Activated T-cell treated with anti-CD3 and anti-CD28 coated beads for 4 hours (primary cell): Measurements from ENCODE around the gene KCNK1.

Experiments
- DNase-seq: peaks from one replicate; pipeline ENCODE4 v3.0.0-alpha.2; 2020

The KCNK1 gene

DNA sequence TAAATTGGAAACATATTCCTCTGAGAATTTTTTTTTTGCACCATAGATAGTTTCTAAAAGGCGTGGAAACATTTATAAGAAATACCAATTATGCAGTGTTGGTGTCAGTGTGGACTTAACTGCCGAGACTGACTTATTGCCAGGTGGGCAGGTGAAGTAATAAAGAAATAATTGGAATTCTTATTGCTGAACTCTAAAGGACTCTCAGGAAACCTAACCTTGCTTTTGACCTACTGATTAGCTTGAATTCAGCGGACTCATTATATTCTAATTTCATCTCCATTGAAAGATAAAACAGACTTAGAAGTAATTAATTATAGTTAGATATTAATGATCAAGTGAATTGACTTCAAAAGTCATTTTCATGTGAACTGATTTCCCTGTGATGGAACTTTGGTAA lies 26.3 kb downstream of the KCNK1 start:
- no peak for DNase-seq

DNA sequence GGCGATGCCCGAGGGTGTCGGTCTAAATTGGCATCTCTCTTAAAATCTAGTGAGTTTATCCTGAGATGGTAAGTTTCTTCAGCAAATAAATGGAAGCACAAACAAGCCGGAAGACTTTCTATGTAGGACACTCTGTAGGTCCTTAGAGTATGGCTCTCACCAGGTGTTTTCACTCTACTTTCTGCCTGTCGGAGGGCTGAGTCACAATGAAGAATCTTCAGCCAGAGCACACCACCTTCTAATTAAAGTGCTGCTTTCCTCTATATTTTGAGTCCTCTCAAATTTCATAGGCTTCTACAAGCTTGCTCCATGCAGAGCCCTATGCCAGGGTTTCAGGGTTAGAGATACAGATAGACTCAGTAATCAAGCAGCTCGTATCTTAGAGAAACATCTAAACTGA lies 27.1 kb downstream of the KCNK1 start:
- no peak for DNase-seq

DNA sequence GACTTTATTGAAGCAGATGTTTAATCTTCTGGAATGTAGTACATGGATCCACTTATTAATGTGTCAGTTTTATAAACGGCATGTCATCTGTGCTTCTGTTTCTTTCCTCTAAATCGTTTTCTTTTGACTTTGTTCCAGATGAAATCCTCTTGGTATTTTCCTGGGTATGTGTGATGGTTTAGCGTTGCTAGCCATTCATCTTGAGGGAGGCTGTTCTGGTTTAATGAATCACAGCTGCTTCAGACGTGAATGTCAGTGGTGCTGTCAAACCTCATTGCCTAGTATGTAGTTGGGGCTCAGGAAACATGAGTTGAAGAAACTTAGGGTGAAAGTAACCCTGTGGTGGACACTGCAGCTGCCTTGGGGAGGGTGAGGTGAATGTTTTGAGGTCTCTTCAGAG lies 33.2 kb downstream of the KCNK1 start:
- no peak for DNase-seq

DNA sequence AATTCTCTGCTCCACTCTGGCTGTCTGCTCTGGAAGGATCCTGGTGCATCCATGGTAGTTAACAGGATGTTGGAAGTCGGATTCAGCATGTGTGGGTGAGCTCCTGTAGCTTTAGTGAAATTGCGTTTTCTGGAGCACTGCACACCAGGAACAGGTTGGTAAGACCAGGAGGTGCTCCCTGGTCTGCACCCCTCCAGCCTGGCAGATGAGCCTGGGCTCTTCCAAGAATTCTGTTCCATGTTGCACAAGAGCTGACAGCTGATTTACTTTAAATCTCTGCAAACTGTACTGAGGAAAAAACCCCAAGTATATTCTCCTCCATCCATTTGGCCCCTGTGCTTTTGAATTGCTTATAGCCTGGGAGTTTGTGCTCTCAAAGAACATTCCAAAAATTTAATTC lies 33.7 kb downstream of the KCNK1 start:
- DNase-seq = no peak

DNA sequence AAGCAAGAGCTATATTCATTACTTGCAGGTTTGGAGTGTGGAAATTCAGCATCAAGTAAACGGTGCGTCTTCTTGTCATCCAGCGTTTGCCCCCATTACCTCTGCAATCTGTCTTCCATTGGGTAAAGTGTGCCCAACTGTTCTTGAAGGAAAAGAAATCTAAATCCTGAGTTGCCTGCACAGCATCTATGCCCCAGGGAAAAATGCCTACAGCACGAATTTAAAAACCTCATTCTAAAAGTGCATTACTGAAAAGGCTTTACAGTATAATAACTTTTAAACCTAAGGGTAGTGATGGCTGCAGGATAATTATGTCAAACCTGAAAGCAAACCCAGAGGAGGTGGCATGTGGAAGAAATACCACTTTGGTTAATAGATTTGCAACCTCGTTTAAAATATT lies 37.2 kb downstream of the KCNK1 start:
- DNase-seq = no peak

DNA sequence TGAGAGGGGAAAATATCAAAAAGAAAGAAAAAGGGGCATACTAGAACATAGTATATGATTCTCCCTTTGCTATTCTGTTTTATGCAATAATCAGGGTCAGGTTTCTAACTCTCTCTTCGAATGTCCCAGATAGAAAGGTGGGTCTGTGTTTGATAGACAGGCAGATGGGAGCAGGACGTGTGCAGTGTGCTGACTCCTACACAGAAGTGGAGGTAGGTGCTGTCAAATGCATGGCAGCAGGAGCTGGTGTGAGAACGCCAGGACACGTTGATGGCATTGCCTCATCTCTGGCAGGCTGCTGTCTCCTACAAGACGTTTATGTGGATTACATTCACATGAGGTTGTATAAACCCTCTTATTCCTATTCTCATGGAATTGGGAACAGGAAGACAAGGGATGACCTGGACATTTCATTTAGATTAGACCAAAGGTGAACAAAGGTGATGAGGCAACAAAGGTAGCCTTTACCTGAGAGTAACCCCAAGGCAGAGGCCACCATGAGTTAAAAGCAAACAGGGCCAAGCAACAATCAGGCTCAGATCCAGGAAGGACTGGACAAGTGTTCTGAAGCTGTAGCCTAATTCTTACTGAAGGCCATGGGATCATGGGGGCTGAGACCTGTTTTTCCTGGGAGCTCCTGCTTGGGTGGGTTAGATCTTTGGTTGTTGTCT lies 37.8 kb downstream of the KCNK1 start:
- no peak for DNase-seq

DNA sequence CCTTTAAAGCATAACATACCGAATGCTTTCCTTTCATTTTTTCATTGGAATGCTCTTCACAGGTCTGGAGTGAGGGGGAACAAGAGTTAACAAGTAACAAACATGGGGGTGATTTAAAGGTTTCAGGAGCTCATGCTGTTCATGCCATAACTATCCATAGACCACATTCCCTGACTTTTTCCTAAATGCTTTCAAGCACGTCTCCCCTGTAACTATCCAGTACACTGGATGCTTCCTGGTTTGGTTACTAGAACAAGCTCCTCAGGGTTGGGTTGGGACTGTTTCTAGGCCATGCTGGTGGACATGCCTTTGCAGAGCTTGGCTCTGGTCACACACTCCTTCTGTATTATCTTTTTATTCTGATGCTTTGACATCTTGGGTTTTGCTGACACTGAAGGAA lies 38.6 kb downstream of the KCNK1 start:
- no peak for DNase-seq

DNA sequence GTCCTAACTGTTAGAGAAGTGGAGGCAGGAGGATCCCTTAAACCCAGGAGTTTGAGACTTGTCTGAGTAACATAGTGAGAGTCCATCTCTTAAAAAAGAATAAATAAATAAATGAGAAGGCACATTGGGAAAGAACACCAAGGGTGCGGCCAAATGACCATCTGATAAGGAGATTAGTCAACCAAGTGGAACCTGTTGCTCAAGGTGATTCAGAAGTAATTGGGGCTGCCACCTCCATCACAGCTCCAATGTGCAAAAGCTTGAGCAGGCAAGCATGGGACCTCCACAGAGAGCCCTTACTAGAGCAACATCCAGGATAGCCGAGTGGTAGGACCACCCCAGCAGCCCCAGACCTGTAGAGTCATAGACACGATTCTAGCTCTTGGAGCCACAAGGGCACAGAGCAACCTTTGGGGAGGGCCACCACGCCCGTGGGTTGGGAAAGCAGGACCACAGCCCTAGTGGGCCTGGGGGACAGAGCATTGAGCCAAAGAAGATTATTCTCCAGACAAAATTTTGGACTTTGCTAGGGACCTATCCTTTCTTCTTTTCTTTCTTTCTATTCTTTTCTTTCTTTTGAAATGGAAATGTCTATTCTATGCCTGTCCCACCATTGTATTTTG lies 40.9 kb downstream of the KCNK1 start:
- no peak for DNase-seq

DNA sequence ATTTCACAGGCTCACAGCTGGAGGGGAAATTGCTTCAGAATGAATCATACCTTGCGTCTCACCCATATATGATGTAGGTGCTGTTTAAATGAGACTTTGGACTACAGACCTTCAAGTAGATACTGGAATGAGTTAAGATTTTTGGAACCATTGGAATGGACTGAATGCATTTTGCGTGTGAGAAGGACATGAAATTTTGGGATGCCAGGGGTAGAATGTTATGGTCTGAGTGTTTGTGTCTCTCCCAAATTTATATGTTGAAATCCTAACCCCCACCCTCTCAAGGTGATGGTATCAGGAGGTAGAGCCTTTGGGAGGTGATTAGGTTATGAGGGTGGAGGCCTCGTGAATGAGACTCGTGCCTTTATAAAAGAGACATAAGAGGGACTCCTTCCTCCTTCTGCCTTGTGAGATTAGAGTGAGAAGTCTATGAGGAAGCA lies 41.4 kb downstream of the KCNK1 start:
- no peak for DNase-seq

DNA sequence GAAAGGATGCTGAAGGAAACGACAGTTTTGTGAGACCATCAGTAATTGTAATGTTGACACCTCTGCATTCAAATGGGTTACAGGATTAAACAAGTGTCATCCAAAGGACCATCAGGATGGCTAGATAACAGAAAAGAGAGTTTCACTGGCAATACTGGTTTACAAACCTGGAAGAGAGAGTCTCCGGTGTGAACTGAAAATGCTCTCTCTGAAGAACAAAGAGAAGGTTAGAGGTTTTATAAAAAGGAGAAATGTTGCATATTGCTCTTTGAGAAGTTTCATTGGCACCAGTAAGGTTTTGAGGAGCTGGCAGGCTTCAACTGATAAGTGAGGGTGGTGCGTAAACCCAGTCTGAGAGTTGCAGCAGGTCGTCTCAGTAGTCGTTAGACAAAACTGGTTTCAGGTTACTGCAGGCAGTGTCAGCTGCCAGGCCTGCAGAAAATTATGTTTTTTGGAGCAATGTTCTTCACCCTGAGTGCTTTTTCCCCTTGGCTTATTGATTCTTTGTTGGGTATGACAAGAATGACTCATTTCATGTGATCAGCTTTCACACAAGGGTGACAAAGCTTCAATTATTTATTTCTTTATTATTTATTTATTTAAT lies 42.2 kb downstream of the KCNK1 start:
- DNase-seq = no peak

DNA sequence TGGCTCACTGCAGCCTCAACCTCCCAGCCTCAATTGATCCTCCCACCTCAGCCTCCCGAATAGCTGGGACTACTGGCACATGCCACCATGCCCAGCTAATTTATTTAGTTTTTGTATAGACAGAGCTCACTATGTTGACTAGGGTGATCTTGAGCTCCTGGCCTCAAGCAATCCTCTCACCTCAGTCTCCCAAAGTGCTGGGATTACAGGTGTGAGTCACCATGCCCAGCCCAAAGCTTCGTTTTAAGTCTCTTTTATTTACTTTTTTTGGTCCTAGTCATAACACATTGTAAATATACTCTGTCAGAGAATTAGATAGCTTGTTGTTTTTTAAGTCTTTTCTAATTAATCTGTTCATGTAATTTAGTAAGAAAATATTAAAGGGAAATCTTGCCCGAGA lies 42.8 kb downstream of the KCNK1 start:
- no peak for DNase-seq

DNA sequence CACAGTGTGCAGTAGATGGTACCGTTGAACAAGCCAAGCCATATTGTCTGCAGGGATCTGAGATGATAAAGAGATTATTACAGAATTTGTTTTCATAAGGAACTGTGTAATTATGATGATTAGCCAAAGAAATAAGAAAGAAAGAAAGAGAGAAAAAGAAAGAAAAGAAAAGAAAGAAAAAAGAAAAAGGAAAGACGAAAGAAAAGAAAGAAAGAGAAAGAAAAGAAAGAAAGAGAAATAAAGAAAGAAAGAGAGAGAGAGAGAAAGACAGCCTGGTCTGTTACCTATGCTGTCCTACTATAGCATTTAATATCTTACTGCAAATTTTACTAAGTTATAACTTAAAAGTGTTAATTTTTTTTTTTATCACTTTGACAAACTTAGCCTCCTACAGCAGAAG lies 43.6 kb downstream of the KCNK1 start:
- DNase-seq = no peak

DNA sequence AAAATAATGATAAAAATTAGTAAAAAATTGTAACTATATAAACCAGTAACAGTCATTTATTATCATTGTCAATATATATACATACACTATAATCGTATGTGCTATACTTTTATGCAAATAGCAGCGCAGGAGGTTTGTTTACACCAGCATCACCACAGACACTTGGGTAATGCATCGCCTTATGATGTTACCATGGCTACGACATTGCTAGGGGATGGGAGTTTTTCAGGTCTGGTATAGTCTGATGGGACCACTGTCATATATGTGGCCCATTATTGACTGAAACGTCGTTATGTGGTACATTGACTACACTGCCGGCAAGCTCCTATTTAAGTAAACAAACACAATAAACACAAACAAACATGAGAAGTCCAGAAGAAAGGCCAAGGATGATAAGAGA lies 45.6 kb downstream of the KCNK1 start:
- no peak for DNase-seq

DNA sequence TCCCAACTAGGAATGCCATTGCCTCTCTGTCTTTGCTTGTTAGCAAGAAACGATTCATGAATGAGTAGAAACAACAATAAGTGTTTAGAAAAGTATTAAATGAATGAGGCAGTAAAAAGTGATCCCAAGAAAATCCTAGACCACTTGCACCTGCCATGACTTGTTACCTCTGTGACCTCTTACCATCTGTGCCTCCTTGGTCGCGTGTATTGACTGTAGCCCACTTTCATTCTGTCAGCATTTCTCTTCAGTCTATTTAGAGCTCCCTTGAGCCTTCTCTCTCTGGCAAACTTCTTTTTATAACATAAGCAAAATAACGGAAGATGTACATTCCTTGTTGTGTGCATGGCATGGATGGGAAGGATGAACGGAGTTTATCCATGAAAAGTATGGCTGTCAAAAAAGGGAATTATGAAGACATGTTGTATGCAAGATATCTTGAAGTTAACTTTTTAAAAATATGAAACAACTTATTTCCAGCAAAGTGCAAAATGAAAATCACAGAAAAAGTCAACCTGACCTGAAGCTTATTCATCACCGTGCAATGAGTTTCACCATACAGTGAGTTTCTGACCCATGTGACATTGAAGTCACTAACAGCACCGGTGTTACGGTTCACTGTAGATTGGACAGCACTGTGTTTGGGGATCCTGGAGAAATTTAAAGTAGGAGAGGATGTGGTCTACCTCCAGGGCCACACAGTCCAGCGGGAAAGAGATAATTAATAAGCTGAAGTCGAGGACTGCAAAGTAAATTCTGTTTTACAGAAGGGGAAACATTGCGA lies 47.7 kb downstream of the KCNK1 start:
- DNase-seq = no peak

DNA sequence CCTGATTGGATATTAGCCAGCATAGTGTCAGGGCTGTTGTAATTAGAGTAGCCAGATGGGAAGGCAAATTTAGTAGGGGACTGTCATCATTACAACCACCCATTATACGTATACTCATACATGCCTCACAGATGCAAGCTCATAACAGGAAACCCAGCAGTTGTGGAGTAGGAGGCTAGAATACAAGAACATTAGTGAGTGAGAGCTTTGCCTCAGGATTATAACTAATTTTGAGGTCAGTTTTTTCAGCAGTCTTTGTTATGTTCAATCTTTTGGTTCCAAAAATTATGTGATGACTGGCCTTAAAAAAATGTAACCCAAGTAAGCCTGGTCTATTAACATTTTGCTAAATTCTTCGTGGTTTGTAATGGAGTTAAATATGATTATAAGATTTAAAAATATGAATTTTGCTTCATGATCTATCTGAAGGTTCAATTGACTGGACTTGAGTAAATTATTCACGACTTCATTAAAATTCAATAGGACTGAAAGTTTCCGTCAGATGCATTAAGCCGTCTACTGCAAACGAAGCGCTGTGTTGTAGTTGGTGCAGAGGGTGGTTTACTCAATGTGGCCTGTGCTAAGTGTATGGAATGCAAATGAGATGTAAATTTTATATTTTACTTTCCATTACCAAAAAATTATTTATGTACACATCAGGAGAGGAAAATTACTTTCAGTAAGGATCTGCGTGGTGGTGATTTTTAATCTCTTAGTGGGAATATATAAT lies 48.8 kb downstream of the KCNK1 start:
- DNase-seq = no peak

DNA sequence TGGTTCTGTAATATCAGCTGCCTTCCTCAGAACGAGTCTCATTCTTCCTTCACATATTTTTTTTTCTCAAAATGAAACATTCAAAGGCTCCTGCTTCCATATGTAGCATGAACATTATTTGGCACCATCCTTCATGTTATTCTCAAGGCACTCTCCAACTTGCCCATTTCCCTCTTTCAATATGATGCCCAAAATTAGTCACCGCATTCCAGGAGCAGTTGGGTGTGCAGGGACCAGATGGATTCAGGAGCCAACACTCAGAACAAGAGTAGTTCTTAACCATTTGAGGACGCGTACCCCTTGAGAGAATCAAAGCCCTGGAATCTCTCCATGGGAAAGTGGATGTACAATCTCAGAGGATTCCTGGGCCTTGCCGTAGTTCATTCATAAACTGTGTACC lies 50.3 kb downstream of the KCNK1 start:
- no peak for DNase-seq

DNA sequence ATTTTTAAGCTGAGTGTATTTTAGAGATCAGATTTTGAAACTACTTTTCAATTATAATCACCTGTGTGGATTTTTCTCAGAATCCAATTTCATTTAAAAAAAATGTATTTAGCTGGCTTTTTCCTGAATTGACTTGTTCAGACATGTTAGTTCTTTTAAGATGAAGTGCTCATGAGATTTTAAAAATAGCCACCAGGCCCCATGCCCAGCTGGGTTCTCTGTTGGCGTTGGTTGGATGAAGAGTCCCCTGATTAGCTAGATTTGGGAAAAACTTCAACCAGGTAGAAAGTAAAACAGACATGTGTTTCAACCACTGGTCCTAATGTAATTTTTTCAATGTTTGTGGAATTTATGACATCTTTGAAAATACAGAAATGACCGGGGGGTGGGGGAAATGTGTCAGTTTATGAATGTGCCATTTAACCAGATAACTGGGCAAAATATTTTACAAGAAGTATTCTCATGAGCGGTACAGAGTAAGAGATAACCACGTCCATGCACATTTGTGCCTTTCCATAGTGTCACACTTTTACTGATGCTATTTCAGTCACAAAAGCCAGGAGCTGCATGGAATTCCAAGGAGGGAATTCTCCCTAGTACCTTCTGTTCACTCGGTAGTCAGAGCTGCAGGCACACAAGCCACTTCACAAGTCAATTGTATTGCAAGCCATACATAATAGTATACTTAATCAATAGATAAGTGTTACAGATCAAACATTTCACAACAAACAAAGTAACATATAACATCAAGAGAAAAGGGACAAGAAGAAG lies 51.1 kb downstream of the KCNK1 start:
- no peak for DNase-seq

DNA sequence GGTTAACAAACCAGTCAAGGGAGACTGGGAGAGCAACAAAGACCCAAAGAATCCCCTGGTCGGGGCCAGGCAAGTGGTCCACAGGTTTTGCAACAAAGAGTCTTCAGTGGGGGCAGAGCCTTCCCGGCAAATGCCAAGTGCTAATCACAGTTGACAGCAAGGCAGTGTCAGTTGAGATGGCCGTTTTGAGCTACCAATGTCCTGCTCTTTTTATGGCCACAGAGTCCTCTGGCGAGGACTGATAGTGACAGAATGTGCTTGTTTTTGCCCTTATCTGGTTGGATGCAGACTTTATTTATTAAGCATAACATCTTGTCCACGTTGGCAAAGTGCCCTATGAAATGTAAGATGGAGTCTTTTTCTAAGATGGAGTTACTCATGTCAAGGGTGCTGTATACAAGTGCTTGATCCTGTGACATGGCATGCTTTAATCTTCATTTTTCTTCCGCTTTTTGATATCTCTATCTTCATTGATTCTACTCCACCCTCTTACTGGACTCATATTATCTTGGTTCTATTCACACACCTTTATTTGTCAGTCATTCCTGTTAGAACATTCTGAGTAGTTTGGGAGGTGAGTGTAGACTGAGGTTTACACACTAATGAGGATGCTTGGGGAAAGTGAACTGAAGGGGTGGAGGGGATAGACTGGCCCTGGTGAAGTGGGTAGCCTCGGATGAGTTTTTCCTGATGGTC lies 51.8 kb downstream of the KCNK1 start:
- DNase-seq = no peak

DNA sequence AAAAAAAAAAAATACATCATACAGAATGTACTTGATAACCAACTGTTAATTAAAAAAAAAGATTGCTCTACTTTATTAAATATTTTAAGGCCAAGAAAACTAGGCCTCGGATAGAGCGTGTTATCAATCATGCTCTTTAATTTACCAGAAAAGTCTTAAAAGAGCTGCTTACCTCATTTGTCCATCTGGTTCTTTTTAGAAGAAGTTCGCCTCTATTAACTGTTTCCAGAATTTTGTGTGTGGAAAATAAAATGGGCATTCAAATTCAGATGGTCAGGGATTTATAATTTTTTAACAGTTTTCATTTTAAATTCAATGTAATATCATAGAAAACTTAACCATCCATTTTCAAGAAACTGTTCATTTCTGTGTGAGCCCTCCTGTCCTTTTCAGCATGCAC lies 53.8 kb downstream of the KCNK1 start:
- DNase-seq = no peak

DNA sequence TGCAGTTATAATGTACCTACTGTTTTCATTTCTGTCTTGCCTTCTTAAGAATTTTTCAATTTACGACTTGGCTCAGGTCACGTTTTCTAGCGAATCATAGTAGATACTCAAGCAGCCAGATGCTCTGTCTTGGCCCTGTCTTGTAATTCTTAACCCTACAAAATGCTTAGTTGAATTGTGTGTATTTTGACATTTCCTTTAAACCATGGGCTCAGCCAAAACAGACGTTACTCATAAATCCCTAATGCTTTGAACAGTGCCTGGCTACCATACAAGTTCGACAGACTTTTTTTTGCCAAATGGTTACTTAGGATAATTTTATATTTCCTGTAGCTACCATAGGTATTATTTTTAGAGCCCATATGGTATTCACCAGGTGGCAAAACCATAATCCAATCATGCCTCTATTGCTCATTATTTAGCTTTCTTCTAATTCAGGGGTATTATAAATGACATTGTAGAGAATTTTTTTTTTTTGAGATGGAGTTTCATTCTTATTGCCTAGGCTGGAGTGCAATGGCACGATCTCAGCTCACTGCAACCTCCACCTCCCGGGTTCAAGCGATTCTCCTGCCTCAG lies 54.3 kb downstream of the KCNK1 start:
- no peak for DNase-seq

DNA sequence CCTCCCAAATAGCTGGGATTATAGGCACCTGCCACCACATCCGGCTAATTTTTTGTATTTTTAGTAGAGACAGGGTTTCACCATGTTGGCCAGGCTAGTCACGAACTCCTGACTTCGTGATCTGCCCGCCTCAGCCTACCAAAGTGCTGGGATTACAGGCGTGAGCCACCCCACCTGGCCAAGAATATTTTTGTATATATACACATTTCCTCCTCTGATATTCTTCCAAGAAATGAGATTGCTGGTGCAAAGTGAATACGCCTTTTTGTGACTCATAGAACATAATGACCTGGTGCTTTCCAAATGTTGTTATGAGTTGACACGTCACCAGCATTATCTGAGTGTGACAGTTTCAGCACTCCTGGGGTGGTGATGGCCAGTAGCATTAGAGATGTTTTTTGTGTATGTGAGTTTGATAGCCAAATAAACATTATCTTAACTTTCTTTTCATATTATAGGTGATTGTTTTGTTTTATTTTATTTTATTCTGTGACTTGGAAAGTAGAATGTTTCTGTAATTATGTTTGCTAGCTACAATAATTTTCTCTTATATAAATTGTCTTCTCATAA lies 54.9 kb downstream of the KCNK1 start:
- DNase-seq = no peak
